GM06990 (cell line): ENCODE measurements around the gene MAPK12.

Source experiments
- DNase-seq: peaks from one replicate; pipeline ENCODE4 v3.0.0-alpha.2; 2011; ENCODE audit not compliant: insufficient read length; ENCODE audit errors: extremely low read depth
- H3K27me3 ChIP-seq: replicated peaks from 2 replicates; pipeline ENCODE4 v1.6.0; 2011; ENCODE audit warnings: low read length; ENCODE audit not compliant: control insufficient read depth, insufficient read depth
- H3K36me3 ChIP-seq: 2 replicates; pipeline ENCODE4 v1.5.1; 2011; ENCODE audit warnings: low read length; ENCODE audit not compliant: control insufficient read depth, insufficient read depth
- H3K4me3 ChIP-seq: replicated peaks from 2 replicates; pipeline ENCODE4 v1.5.1; 2011; ENCODE audit warnings: low read depth, mild to moderate bottlenecking, control low read depth, low read length
- CTCF ChIP-seq: IDR thresholded peaks from 2 replicates; pipeline ENCODE4 v1.5.1; 2011; ENCODE audit warnings: low read length, control low read depth, mild to moderate bottlenecking, inconsistent platforms; ENCODE audit not compliant: insufficient read depth, poor library complexity, severe bottlenecking

MAPK12 gene

GRCh38 chr22:50304528-50305392 lies 43.3 kb upstream of the MAPK12 start:
- Histone ChIP-seq H3K36me3 (peaks cover 6% of the 10 kb centered on the region), H3K4me3 (peak overlapping the region; percentile 97), H3K27me3 (no peaks in the 10 kb centered on the region)
- no peak for TF ChIP-seq CTCF
- no peak for DNase-seq

DNA sequence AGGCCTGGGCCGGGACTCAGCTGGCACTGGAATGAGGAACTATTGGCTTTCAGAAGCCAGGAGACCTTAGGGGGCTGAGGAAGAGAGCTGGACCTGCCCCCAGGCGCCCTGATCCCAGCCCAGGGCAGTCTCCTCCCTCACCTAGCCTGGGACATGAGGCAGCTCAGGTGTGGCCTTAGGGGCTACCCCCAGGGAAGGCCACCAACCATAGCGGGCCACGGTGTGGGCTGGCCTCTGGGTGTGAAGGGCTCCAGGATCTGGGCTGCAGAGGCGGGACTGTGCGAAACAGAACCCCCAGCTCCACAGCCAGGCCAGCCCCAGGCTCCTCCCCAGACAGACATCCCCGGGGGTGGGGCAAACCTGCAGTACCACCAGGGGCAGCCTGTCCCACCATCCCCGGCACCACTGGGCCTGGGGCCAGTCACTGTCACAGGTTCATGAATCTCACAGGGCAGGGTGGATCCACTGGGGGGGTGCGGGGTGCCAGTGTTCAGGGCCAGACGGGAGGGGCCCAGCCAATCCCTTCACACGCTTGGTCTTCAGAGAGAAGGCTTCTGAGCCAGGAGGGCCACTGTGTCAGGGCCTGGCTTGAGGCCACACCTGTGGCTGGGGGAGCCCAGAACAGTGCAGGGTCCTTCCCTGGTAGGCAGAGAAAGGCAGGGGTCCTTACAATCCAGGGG lies 42.5 kb upstream of the MAPK12 start:
- peaks cover 6% of the 10 kb centered on the region for H3K36me3 ChIP-seq
- no peaks in the 10 kb centered on the region for H3K27me3 ChIP-seq
- H3K4me3 ChIP-seq, result peak overlapping the region; percentile 97
- peak; percentile 26 for TF ChIP-seq CTCF
- no peak for DNase-seq

GRCh38 chr22:50303515-50303847 lies 42.0 kb upstream of the MAPK12 start:
- H3K36me3 ChIP-seq, result peaks cover 6% of the 10 kb centered on the region
- no peak for DNase-seq
- H3K4me3 ChIP-seq, result no peak overlapping the region
- H3K27me3 ChIP-seq, result no peaks in the 10 kb centered on the region
- no peak for TF ChIP-seq CTCF

DNA sequence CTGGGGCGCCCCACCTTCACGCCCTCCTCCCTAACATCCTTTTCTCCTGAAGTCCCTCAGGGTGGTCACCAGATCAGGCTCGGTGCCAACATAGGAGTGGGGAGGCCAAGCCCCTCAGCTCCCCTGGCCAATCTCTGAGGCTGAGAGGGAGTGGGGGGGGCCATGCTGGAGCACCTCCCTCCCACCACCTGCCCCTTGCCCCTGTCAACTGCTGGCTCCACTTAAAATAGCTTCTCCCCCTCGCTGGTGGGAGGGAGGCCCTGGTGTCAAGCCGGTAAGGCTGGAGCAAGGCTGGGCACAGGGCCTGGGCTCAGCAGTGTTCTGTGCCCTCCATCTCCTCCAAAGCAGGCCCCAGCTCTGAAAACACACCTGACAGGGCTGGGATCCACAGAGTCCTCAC lies 41.1 kb upstream of the MAPK12 start:
- Histone ChIP-seq H3K36me3 (peaks cover 6% of the 10 kb centered on the region), H3K4me3 (no peak overlapping the region), H3K27me3 (no peaks in the 10 kb centered on the region)
- no peak for TF ChIP-seq CTCF
- DNase-seq, result no peak

DNA sequence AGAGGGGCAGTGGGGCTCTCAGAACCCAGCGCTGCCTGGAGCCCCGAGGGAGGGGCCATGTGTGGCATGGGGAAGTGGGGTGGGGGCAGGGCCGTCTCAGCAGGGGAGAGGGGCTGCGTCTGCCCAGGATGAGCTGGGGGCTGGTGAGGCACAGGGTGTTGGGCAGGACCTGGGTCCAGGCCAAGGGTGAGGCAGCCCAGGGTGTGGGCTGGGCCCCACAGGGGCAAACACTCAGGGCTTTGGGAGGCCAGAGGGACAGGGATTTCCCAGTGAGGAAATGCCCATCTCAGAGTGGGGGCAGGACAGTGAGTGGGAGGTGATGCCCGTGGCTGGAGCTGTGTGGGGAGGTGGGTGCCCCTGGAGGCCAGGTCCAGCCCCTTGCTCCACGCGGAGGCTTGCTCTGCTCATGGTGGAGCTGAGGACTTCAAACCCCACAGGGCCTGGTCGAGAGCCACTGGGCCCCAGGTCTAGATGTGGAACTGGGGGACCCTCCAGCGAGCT lies 40.6 kb upstream of the MAPK12 start:
- Histone ChIP-seq H3K27me3 (no peaks in the 10 kb centered on the region), H3K4me3 (peak overlapping the region; percentile 5; the same call in 1 of the 2 replicates), H3K36me3 (peaks cover 6% of the 10 kb centered on the region)
- DNase-seq, result no peak
- TF ChIP-seq CTCF, result no peak
